Effector CD8-positive, alpha-beta T cell (primary cell): ENCODE data around the gene VWA7.
A peak's percentile ranks its signal among the peaks of the same experiment; 100 is the strongest.
"Not testable (repeated sequence)": the region's sequence is repeated elsewhere in the genome, so short reads cannot be mapped to it uniquely, and the experiment has no call there.

ENCODE experiments used
- DNase-seq: peaks from one replicate; lab custom pipeline; 2025; lab: John Stamatoyannopoulos, UW
- total RNA-seq, 4 experiments: gene quantifications; one replicate each; lab custom pipeline; 2026; lab: John Stamatoyannopoulos, UW

The VWA7 gene
- 1.4 to 3.5 (median 2.5) reads per million in 4 experiments for total RNA-seq

GRCh38 chr6:31776989-31777666 lies at the start of gene VWA7:
VWA7 (minus strand) TSS chr6:31777328; CDS start chr6:31776779, 549 bp downstream.
- peak; percentile 4 for DNase-seq

GRCh38 chr6:31826793-31827285 lies 49.7 kb upstream of the VWA7 start:
- no peak for DNase-seq

GRCh38 chr6:31825553-31825952 lies 48.4 kb upstream of the VWA7 start:
- no peak for DNase-seq

- DNase-seq = not testable (repeated sequence)
These were observed 46.6 kb upstream of the VWA7 start for GRCh38 chr6:31823592-31824196.

GRCh38 chr6:31822036-31822821 lies 45.1 kb upstream of the VWA7 start:
- peak; percentile 46 for DNase-seq

- no peak for DNase-seq
These were observed 44.3 kb upstream of the VWA7 start for GRCh38 chr6:31821301-31822035.

- DNase-seq = not testable (repeated sequence)
These were observed 43.3 kb upstream of the VWA7 start for GRCh38 chr6:31820399-31820798.

GRCh38 chr6:31819871-31820299 lies 42.8 kb upstream of the VWA7 start:
- no peak for DNase-seq

- not testable (repeated sequence) for DNase-seq
These were observed 40.9 kb upstream of the VWA7 start for GRCh38 chr6:31817929-31818511.

GRCh38 chr6:31817133-31817928 lies 40.2 kb upstream of the VWA7 start:
- DNase-seq = not testable (repeated sequence)

GRCh38 chr6:31815025-31815838 lies 38.1 kb upstream of the VWA7 start, which contains the start of the genes HSPA1A and HSPA1L:
HSPA1A (plus strand) TSS chr6:31815543; CDS start chr6:31815757, 214 bp downstream.
HSPA1L (minus strand) TSS chr6:31815283; CDS start chr6:31811972, 3,311 bp downstream.
- DNase-seq = peak; percentile 52

- DNase-seq = peak; percentile 69
These were observed 37.5 kb upstream of the VWA7 start for GRCh38 chr6:31814677-31815024.

GRCh38 chr6:31813465-31813849 lies 36.3 kb upstream of the VWA7 start:
- DNase-seq = no peak

- no peak for DNase-seq
These were observed 34.5 kb upstream of the VWA7 start for GRCh38 chr6:31811645-31812044.

- DNase-seq = not testable (repeated sequence)
These were observed 31.5 kb upstream of the VWA7 start for GRCh38 chr6:31808599-31808998.

- peak; percentile 94 for DNase-seq
These were observed 29.5 kb upstream of the VWA7 start, which contains the start of gene LSM2 for GRCh38 chr6:31806470-31807272. LSM2 (minus strand) TSS chr6:31806966; CDS start chr6:31806757, 209 bp downstream.

GRCh38 chr6:31805939-31806469 lies 28.9 kb upstream of the VWA7 start:
- DNase-seq = no peak
